ENCODE results near the gene SLK. TPM values are rescaled to one million over a fixed set of nuclear protein-coding genes. Genes with fewer than 3 reads are reported as not detected.

SLK gene
- total RNA-seq, 2 experiments from 2014 or later: 32.7 to 36.3 TPM

DNA sequence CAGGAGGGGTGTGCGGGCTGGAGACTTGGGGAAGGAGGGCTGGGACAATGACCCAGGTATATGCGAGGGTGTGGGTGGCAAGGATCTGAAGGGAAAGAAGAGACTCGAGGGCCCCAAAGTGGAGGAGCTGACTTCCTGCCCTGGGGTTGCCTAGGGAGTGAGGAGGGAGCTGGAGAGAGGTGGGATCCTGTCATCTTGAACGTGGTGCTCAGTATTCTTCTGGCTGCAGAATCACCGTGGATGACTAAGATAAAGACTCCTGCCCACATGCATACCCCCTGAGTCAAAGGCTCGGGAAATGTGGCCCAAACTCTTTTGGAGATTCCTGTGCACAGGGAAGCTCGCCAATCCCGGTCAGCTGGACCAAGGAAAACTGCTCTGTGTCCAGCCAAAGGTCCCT lies 87.5 kb downstream of the SLK start:
- Mint-ChIP-seq H3K4me3 (no peak overlapping the region), H3K9me3 (no peaks in the 10 kb centered on the region), H3K27me3 (no peaks in the 10 kb centered on the region), H3K27ac (no peak overlapping the region), H3K4me1 (peaks cover 4% of the 10 kb centered on the region), H3K36me3 (ENCODE audit: low read depth) (no peaks in the 10 kb centered on the region)
- ChIA-PET CTCF (no interaction called here), POLR2A (no interaction called here)
- DNase-seq: no peak

DNA sequence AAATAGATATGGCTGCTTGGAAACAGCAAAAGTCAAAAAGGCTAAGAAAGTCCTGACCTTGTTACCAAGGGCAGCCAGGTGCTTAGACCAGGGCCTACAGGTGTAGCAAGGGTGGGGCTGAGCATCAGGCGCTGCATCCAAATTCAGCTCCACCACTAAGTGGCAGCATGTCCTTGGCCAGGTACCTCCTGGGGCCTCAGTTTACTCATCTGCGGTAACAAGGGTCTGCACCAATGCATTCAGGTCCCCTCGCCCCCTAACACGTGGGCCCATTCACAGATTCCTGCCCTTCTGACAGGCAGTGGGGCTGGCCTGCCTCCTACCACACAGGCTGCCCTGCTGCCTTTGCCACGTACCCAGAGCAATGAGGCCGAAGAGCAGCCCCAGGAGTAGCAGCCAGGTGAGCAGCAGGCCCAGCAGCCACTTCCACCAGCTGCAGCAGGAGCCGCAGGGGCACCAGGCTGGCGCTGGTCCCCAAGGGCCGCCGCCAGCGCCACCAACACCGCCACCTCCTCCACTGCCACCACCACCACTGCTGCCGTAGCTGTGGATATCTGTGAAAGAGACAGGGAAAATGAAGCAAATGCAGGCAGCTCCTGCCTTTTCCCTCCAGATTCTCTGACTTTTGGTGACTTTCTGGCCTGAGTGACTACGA lies 89.8 kb downstream of the SLK start:
- H3K9me3 Mint-ChIP-seq: no peaks in the 10 kb centered on the region
- ChIA-PET CTCF (no interaction called here), POLR2A (no interaction called here)
- no peaks in the 10 kb centered on the region for H3K36me3 Mint-ChIP-seq (ENCODE audit: low read depth)
- no peak overlapping the region for H3K4me3 Mint-ChIP-seq
- no peak overlapping the region for H3K27ac Mint-ChIP-seq
- H3K4me1 Mint-ChIP-seq: no peaks in the 10 kb centered on the region
- DNase-seq: no peak
- no peaks in the 10 kb centered on the region for H3K27me3 Mint-ChIP-seq

DNA sequence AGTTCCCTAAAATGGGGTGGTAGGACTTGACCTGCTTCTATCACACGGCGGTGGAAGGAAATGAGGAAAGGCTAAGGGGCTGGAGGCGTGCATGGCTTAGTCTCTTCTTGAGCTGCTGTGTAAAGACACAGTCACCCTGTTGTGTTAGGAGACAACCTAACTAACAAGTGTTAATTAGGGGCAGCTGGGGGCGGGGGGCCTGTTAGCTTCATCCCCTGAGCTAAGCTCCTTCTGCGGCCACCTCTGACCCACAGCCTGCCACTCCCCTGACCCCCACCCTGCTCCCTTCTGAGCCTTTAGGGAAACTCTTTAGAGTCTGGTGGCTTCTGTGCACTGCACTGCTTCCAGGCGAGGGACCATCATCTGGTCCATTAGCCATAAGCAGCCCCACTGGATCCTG lies 90.8 kb downstream of the SLK start:
- H3K36me3 Mint-ChIP-seq (ENCODE audit: low read depth): no peaks in the 10 kb centered on the region
- no peak for DNase-seq
- H3K4me3 Mint-ChIP-seq: no peak overlapping the region
- ChIA-PET CTCF (no interaction called here), POLR2A (no interaction called here)
- no peak overlapping the region for H3K27ac Mint-ChIP-seq
- no peaks in the 10 kb centered on the region for H3K27me3 Mint-ChIP-seq
- H3K9me3 Mint-ChIP-seq: no peaks in the 10 kb centered on the region
- H3K4me1 Mint-ChIP-seq: no peaks in the 10 kb centered on the region

DNA sequence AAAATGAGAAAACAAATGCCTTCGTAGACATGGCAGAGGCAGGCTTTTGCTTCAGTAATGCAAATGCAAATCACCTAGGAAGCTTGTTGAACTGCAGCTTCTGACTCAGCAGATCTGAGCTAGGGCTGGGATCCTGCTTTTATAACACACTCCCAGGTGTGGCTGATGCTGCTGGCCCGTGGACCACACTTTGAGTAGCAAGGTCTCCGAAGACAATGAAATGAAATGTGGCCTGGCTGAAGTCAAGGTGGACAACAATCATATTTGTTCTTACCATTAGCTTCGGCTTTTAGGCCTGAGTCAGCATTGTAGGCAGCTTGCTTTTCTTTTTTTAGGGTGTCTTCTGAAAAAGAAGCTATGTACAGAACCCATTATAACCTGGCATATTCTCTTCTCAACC lies 92.4 kb downstream of the SLK start:
- Mint-ChIP-seq H3K36me3 (ENCODE audit: low read depth) (no peaks in the 10 kb centered on the region), H3K9me3 (no peaks in the 10 kb centered on the region), H3K27me3 (peaks cover 1% of the 10 kb centered on the region), H3K4me3 (no peak overlapping the region), H3K4me1 (no peaks in the 10 kb centered on the region), H3K27ac (no peak overlapping the region)
- POLR2A ChIA-PET: interaction anchor here (1.7 kb wide), 1 partner anchor 62 kb away, joined by 5 read pairs; the partner anchor contains the start of gene SFR1
- CTCF ChIA-PET: no interaction called here
- no peak for DNase-seq

DNA sequence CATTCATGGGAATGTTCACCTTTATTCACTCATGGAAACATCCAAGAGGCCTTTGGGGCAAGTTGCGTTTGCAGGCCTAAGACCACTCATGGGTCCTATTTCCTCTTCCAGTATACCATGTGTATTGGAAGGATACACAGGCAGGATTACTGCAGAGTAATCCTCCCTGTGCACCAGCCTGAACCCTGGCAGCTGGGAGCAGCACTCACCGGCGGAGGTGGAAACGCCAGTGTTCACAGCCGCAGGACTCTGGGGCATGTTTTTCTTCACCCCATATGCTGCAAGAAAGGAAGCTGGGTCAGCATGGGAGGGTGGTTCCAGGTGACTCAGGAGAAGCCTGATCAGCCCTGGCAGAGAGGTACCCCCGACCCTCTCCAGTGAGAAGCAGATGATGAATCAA lies 94.3 kb downstream of the SLK start:
- Mint-ChIP-seq H3K4me3 (no peak overlapping the region), H3K27me3 (peaks cover 8% of the 10 kb centered on the region), H3K27ac (no peak overlapping the region), H3K9me3 (no peaks in the 10 kb centered on the region), H3K36me3 (ENCODE audit: low read depth) (no peaks in the 10 kb centered on the region), H3K4me1 (no peaks in the 10 kb centered on the region)
- DNase-seq: no peak
- ChIA-PET CTCF (no interaction called here), POLR2A (no interaction called here)

DNA sequence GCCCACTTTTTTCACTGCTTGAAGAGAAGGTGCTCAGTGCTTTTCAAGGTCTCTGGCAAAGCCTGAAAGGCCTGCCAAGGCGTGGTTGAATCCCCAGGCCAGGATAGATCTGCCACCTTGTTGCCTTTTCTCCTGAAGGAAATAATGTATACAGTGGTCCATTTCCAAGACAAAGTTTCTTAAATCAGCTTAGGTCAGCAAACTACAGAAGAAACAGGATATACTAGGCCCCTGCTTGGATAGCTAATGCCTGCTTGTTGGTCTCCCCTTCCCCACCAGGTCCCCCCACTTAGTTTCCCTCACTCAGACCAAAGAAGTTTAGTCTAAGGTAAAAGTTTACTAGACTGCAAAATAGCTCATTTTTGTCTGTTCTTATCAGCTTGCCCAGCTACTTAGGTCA lies 98.8 kb downstream of the SLK start:
- Mint-ChIP-seq H3K4me1 (no peaks in the 10 kb centered on the region), H3K4me3 (no peak overlapping the region), H3K27me3 (peaks cover 13% of the 10 kb centered on the region), H3K9me3 (no peaks in the 10 kb centered on the region), H3K27ac (no peak overlapping the region), H3K36me3 (ENCODE audit: low read depth) (no peaks in the 10 kb centered on the region)
- DNase-seq: no peak
- CTCF ChIA-PET: interaction anchor here (1.1 kb wide), 1 partner anchor 15 kb away, joined by 3 read pairs; no protein-coding TSS in a partner anchor
- POLR2A ChIA-PET: no interaction called here

DNA sequence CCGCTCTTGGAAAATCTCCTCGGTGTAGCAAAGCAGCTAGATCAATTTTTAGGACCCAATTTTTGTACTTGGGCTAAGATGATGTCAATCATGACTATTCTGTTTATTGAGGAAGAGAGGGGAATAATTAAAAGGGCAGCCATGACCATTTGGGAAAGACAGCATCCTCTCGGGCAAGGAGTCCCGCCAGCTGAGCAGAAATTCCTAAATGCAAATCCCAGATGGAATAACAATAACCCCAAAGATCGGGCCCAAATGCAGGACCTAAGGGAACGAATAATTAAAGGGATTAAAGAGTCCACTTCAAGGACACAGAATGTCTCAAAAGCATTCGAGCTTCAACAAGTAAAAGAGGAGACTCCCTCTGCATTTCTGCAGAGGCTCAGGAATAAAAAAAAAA lies 100.0 kb downstream of the SLK start:
- no peaks in the 10 kb centered on the region for H3K36me3 Mint-ChIP-seq (ENCODE audit: low read depth)
- H3K9me3 Mint-ChIP-seq: no peaks in the 10 kb centered on the region
- no peaks in the 10 kb centered on the region for H3K4me1 Mint-ChIP-seq
- H3K4me3 Mint-ChIP-seq: no peak overlapping the region
- H3K27me3 Mint-ChIP-seq: peaks cover 15% of the 10 kb centered on the region
- POLR2A ChIA-PET: no interaction called here
- H3K27ac Mint-ChIP-seq: no peak overlapping the region
- DNase-seq: no peak
- CTCF ChIA-PET: no interaction called here

DNA sequence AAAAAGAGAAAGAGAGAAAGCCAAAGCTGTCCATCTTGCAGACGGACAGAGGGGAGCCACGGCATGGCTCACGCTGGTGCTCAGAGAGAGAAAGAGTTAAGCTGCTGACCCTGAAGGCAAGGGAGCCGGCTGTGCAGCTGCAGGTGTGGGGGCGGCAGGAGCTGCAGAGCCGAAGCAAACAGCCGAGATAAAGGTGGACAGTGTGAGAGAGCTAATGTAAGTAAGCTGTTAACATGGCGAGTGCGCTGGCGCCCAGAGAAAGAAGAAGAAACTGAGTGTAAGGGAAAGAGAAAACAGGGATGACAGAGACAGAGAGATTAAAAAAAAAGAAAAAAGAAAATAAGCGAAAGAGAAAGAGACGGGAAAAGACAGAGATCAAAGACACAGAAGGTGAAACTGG lies 100.6 kb downstream of the SLK start:
- Mint-ChIP-seq H3K4me3 (no peak overlapping the region), H3K9me3 (no peaks in the 10 kb centered on the region), H3K36me3 (ENCODE audit: low read depth) (no peaks in the 10 kb centered on the region), H3K27ac (no peak overlapping the region), H3K4me1 (peaks cover 1% of the 10 kb centered on the region), H3K27me3 (peaks cover 15% of the 10 kb centered on the region)
- ChIA-PET CTCF (no interaction called here), POLR2A (no interaction called here)
- DNase-seq: no peak

DNA sequence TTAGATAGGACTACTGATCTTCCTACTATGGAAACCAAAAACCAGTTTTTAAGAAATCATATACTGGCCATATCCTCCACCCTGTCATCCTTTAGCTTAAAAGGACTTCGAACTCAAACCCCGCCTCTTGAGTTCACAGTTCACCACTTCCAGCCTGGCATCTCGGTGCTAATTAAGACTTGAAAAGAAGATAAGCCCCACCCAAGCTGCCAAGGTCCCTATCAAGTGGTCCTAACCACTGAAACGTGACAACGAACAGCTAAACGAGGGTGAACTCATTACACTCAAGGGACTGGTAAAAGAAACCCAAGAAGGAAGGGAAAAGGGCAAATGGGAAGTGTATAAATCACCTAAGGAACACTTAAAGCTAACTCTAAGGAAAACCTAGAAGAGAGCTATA lies 102.7 kb downstream of the SLK start:
- POLR2A ChIA-PET: no interaction called here
- H3K27me3 Mint-ChIP-seq: peaks cover 13% of the 10 kb centered on the region

DNA sequence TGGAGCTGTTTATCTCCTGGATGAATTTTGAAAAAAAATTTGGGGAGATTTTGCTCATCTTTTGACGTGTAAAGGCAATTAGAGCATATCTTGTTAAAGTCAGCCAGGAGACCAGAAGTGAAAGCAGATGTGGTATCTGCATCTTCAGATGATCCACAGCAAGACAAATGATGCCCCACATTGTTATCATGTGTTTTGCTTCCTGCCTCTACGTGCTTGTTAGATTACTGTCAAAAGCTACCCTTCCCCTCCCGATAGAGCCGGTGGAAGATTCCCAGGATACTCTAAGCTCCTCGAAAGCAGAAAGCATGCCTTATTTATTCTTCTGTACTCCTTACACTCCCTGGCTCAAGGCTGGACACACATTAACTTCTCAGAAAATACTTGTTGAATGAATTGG lies 105.8 kb downstream of the SLK start:
- peaks cover 7% of the 10 kb centered on the region for H3K4me1 Mint-ChIP-seq
- ChIA-PET POLR2A (interaction anchor here (1.5 to 1.9 kb wide), 2 partner anchors 11 to 49 kb away, joined by 4 to 6 read pairs; partner anchors contain the start of gene SFR1), CTCF (interaction anchor here (0.6 to 1.5 kb wide), 3 partner anchors 8 to 186 kb away, joined by 3 to 5 read pairs (median 3); no protein-coding TSS in a partner anchor)
- no peaks in the 10 kb centered on the region for H3K36me3 Mint-ChIP-seq (ENCODE audit: low read depth)
- no peak overlapping the region for H3K27ac Mint-ChIP-seq
- H3K27me3 Mint-ChIP-seq: peaks cover 3% of the 10 kb centered on the region
- no peak overlapping the region for H3K4me3 Mint-ChIP-seq
- no peaks in the 10 kb centered on the region for H3K9me3 Mint-ChIP-seq
- no peak for DNase-seq

More for the DNA sequence above, 102.7 kb downstream of the SLK start:
- Mint-ChIP-seq H3K9me3 (no peaks in the 10 kb centered on the region), H3K4me3 (no peak overlapping the region), H3K36me3 (ENCODE audit: low read depth) (no peaks in the 10 kb centered on the region), H3K27ac (no peak overlapping the region), H3K4me1 (peaks cover 7% of the 10 kb centered on the region)
- no peak for DNase-seq
- CTCF ChIA-PET: interaction anchor here (0.6 kb wide), 1 partner anchor 882 kb away, joined by 4 read pairs; no protein-coding TSS in a partner anchor

DNA sequence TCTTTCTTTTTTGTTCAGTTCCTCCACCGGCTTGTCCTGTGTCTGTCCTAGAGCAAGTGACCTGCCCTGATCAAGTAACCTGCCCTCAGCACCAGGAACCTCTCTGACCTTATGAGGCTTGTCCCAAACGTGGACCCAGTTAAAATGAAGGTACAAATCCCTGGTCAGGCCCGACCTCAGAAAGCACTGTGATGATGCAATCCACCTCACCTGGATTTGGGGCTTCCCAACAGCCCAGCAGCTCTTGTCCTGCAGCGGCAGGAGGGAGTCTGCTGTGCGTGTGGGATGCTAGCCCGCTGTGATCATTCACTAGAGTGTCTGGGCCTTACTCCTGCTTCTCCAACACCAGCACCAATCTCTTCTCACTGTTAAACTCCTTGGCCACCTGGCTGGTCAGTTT lies 107.6 kb downstream of the SLK start:
- H3K9me3 Mint-ChIP-seq: no peaks in the 10 kb centered on the region

DNA sequence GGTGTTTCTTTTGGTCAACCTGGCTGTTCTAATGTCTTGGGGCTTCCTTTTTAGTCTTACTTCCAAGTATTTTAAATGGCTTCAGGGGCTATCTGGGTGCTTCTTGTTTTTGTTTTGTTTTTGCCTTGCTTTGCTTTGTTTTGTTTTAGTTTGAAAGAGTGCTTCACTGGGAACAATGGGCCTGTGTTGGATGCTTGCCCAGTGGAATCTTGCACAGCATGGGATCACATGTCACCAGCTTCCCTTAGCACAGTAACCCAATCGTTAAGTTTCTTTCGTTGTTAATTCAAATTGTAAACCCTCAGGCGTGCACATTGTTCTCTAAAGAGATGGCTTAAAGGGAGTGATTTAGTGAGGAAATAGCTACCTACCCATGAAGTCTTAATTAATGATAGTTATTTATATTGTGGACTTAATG lies 109.8 kb downstream of the SLK start:
- Mint-ChIP-seq H3K4me3 (no peak overlapping the region), H3K27me3 (no peaks in the 10 kb centered on the region), H3K4me1 (peaks cover 7% of the 10 kb centered on the region), H3K36me3 (ENCODE audit: low read depth) (no peaks in the 10 kb centered on the region), H3K27ac (no peak overlapping the region), H3K9me3 (no peaks in the 10 kb centered on the region)
- ChIA-PET CTCF (no interaction called here), POLR2A (no interaction called here)
- DNase-seq: no peak

More for the DNA sequence above, 107.6 kb downstream of the SLK start:
- no peaks in the 10 kb centered on the region for H3K36me3 Mint-ChIP-seq (ENCODE audit: low read depth)
- ChIA-PET POLR2A (no interaction called here), CTCF (no interaction called here)
- DNase-seq: no peak
- H3K27ac Mint-ChIP-seq: no peak overlapping the region
- peaks cover 2% of the 10 kb centered on the region for H3K27me3 Mint-ChIP-seq
- peaks cover 7% of the 10 kb centered on the region for H3K4me1 Mint-ChIP-seq
- H3K4me3 Mint-ChIP-seq: no peak overlapping the region

DNA sequence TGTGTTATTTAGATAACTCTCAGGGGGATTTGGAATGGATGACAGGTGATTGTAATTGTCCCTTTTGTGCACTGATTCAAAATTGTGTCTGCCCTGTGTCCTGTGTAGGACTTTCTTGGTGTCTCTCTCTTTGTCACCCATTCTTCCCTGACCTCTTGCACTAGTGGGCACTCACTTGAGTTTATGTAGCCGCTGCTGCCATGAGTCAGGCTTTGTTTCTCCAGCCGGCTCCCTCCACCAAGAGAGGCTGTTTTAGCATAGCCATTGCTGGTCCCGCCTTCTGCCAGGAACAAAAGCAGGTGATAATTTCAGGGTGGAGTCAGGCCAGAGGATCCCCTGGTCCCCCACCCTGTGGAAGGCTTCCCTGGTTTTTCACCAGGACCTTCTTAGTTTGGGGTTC lies 110.3 kb downstream of the SLK start:
- ChIA-PET POLR2A (no interaction called here), CTCF (interaction anchor here (1.3 kb wide), 1 partner anchor 44 kb away, joined by 4 read pairs; the partner anchor contains the start of gene SFR1)
- H3K27ac Mint-ChIP-seq: no peak overlapping the region
- no peak overlapping the region for H3K4me3 Mint-ChIP-seq
- H3K4me1 Mint-ChIP-seq: peaks cover 7% of the 10 kb centered on the region
- no peaks in the 10 kb centered on the region for H3K36me3 Mint-ChIP-seq (ENCODE audit: low read depth)
- H3K9me3 Mint-ChIP-seq: no peaks in the 10 kb centered on the region
- H3K27me3 Mint-ChIP-seq: no peaks in the 10 kb centered on the region
- DNase-seq: no peak

DNA sequence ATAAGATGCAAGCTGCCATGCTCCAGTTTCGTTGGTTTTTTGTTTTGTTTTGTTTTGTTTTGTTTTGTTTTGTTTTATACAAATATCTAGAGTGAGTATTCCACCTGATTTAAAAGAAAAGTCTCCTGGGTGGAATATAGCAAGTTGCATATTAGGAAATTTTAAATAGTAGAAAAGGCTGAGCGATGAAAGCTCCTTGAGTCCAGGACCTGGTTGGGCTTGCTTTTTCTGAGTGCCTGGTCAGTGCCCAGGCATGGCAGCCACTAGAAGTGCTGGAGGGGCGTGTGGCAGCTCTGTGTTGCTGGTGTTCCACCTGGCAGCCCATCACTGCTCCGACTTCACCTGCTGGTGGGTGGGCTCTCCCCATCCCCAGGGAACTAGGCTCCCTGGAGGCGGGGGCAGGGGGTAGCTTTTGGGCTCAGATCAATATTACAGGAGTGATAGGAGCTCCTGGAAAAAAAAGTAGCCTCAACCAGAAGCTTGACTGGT lies 110.8 kb downstream of the SLK start:
- Mint-ChIP-seq H3K27ac (no peak overlapping the region), H3K36me3 (ENCODE audit: low read depth) (no peaks in the 10 kb centered on the region), H3K4me1 (peaks cover 4% of the 10 kb centered on the region), H3K27me3 (no peaks in the 10 kb centered on the region), H3K4me3 (no peak overlapping the region), H3K9me3 (no peaks in the 10 kb centered on the region)
- ChIA-PET CTCF (interaction anchor here (0.8 to 1.4 kb wide), 3 partner anchors 44 to 189 kb away, joined by 3 to 5 read pairs (median 4); partner anchors contain the start of gene SFR1), POLR2A (no interaction called here)
- no peak for DNase-seq

All from activated CD4-positive, alpha-beta memory T cell treated with anti-CD3 and anti-CD28 coated beads, Interleukin-2, amount 10 ng/mL, durations not matched to agents 7 days and 5 days (primary cell).